ENCODE results near the gene CD38.
"Not testable (repeated sequence)": the region's sequence is repeated elsewhere in the genome, so short reads cannot be mapped to it uniquely, and the experiment has no call there.

The CD38 gene

DNA sequence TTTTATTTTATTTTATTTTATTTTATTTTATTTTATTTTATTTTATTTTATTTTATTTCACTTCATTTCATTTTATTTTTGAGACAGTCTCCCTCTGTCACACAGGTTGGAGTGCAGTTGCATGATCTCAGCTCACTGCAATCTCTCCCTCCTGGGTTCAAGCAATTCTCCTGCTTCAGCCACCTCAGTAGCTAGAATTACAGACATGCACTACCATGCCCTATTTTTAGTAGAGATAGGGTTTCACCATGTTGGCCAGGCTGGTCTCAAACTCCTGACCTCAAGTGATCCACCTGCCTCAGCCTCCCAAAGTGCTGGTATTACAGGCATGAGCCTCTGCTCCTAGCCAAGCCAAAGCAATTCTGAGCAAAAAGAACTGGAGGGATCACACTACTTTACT, 24.4 kb downstream of the CD38 start:
- not testable (repeated sequence) for DNase-seq

DNA sequence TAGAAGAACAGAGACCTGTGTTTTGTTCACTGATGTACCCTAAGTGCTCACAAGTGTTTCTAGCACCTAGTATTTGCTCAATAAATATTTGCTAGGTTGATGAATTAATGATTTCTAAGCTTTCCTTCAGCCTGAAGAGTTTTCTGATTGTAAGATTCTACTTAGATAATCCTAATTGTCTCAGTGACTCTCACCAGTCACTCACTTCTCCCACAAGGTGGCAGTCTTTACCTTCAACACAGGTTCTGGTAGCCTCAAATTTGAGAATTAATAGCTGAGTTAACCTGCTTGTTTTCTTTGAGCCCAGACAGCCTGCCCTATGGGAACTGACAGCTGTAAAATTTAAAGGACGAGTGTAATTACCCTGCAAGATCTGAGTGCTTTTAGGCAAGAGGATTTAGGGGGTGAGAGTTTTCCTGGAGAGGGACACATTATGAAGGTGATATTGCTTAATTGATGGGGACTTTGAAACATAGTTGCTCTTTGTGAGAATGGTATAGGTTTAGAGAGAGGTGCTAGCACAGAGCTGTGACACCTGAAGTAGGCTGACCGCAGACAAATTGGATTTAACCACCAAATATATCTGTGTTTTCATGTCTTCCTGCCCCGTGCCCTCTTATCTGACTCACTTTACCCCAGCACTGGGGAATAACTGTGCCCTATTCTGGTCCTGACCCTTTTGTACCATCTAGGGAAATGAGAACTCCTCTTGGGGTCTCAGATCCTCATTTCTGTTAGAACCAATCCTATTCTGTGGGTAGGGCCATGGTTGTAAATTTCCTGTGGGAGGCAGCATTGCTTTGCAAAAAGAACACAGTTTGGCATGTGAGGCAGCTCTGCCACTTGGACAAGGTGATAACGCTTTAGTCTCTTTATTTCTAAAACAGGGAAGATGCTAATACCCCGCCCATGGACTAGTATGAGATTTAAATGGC, 27.7 kb downstream of the CD38 start:
- DNase-seq: peak; percentile 72 to 84 (median 81)

DNA sequence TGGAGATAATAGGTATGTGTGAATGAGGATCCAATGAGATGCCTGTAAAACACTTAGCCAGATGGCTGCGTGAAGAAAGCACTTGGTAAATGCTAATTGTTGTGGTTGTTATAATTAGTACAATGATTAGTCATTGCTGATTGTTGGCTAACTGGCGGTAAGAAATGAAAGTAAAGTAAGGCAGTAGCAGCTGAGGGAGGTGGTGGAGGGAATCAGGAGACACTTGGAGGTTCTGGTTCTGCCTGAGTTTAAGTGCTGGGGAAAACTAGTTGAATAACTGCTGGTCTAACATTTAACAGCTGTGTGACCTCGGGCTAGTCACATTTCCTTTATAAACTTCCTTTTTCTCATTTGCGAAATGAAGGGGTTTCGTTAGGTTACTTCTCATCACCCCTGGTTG, 30.9 kb downstream of the CD38 start:
- peak; percentile 71 to 81 (median 72) for DNase-seq

DNA sequence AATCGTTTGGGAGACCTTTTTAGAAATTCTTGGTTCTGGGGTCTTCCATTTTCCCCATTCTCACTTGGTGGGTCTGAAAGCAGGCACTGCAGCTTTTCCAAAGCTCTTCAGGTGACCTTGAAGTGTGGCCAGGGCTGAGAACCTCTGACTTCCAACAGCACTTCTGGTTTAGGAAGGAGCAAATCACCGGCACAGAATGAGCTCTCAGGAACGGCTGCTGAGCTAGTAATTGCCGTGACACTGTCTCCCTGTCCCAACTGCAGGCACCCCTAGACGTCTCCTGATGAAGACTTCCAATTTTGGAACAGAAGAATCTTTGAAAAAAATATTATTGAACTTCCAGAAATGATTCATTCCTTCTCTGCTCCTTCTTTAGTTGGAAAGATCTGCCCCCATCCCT, 31.3 kb downstream of the CD38 start:
- DNase-seq: no peak

DNA sequence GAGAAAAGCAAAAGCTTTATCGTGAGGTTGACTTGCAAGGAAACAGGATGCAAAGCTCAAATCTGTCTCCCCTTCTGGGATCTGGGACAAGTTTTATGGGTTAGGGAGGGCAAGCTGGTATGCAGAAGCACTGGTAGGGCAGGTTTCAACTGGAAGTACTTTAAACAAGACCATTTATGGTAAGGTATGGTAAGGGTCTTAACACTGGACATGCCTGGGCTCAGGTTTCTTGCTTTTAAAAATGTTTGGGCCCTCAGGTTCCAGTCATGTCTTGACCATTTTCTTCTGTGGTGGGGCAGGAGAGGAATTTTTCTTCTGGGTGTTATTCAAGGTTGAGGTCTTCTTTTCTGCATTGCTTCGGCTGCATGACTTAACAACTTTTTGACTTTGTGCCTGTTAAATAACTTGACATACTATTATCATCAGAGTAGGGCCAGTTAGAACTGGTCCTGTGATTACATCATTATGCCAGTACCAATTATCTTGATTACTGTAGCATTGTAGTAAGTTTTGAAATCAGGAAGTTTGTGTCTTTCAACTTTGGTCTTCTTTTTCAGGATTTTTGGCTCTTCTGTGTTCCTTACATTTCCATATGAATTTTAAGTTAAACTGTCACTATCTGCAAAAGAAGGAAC, 33.7 kb downstream of the CD38 start:
- no peak for DNase-seq

DNA sequence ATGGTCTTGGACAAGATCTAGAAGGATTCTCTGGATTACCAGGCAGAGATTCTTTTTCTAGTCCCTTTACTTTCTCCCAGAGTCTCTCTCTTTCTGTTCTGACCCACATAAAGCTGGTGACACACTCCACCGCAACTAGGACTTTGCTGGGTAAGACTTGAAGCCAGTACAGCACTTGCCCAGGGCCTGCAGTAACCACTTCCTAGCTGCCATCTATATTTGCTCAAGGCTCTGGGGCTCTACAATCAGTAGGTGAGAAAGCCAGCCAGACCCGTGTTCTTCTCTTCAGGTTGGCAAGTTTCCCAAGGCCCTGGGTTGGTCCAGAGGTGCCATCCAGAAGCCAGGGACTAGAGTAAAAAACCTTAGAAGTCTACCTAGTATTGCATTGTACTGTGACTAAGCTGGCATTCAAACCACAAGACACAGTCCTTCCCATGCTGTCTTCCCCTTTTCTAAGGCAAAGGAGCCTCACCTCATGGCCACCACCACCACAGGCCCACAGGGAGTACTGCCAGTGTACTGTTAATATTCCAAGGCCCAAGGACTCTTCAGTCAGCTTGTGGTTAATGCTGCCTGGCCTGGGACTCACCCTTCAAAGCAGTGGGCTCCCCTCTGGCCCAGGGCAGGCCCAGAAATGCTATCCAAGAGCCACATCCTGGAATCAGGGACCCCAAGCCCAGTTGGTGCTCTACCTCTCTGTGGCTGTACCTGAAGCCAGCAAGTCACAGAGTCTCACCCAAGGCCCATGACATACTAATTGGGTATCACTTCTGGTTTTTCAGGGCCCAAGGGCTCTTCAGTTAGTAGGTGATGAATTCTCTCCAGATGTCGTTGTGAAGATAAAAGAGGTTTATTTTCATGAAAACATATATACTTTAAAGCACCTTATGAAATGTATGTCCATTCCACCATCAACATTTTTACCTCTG, 54.7 kb downstream of the CD38 start:
- DNase-seq: peak in 2 of 3 donors; percentile 44 to 45

DNA sequence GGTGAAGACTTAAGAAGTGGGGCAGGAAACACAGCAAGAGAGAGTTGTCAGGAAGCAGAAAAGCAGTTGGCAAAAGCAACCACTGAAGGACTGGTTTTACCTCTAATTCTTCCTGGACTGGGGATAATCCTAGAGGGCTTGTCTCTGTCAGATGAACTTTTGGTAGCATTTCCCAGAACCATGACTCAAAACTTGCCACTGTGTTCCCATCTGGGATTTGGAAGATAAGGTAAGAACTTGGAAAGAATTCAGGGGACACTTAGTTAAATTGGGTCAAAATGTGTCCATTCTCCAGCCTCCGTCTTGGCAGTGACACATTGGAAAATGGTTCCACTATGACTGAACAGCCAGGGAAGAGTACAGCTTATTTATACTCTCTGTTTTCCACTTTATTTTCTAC, 55.7 kb downstream of the CD38 start:
- DNase-seq: no peak

DNA sequence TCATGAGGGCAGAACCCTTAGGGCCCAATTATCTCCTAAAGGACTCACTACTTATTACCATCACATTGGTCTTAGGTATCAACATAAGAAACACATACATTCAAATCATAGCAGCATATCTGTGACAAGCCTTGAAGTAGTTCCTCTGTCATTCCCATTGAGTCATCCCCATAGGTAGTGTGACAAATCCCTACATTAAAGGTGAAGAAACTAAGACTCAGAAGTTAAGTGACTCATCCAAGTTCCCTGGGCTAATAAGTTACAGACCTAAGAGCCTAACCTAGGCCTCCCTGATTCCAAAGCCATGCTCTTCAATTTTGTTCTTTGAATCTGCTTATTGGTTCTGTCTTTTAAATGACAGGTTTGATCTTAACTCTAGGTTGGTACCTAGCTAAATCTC, 58.2 kb downstream of the CD38 start:
- no peak for DNase-seq

DNA sequence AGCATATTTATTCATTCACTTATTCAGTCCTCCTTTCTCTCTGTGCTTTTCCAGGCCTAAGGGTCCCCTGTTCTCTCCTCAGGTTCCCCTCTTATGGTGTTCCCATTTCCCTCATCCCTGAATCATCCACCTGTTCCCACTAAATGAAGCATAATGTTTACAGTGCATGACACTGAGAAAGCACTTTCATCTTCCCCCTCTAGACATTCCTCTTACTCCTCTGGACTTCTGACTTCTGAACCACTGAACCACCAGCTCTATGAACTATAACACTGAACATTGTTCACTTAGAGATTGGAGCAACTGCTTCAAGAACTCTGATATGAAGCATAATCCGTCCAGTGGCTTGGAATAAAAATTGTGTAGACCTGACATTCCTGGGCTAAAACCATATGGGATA, 59.5 kb downstream of the CD38 start:
- no peak for DNase-seq

DNA sequence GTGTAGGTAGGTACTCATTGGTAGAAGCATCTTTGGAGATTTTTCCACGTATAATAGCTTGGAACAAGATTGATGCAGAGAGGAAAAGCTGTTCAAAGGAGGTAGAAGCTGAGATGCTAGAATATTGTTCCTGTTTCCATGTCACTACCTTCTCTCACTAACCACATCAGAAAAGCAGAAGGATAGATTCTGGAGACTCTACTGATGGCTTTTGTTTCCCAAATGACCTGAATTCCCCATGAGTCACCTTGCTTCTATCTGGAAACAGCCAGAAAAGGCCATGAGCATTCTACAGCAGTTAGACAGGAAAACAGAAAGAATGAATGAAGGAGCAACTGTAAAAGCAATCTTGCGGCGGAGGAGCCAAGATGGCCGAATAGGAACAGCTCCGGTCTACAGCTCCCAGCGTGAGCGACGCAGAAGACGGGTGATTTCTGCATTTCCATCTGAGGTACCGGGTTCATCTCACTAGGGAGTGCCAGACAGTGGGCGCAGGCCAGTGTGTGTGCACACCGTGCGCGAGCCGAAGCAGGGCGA, 63.1 kb downstream of the CD38 start:
- peak; percentile 23 to 53 (median 28) for DNase-seq

DNA sequence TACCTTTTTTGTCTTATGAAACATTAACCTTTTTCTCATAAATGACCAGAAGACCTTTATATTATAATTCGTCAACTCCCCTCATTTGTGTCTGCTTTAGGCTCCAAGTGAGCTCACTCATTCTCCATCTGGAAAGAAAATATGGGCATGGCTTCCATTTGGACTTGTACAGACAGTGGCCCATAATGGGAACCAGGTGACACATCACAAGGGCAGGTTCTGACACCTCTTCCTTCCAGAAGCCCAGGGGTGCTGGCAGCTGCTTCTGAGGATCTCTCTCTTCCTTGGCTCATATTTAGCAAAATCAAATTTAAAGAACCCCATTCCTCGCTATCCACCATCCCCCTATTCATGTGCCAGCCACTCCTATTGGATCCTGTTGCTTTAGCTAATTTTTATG, 69.6 kb downstream of the CD38 start:
- no peak for DNase-seq

DNA sequence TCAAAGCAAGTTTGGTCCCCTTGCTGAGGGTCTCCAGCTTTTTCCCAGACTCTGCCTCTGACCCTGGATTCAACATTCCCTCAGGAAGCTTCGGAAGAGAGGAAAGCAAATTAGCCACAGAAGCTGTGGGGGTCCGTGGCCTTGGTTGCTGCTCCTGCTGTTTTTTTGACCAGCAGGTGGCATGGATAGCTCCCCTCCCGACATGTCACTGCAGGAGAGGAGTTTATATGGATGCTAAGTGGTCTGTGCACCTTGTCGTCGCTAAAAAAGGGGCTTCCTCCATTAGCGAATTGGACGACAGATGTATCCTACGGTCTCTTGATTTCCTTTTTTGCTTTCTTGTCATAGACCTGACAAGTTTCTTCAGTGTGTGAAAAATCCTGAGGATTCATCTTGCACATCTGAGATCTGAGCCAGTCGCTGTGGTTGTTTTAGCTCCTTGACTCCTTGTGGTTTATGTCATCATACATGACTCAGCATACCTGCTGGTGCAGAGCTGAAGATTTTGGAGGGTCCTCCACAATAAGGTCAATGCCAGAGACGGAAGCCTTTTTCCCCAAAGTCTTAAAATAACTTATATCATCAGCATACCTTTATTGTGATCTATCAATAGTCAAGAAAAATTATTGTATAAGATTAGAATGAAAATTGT, 70.2 kb downstream of the CD38 start:
- DNase-seq: no peak

DNA sequence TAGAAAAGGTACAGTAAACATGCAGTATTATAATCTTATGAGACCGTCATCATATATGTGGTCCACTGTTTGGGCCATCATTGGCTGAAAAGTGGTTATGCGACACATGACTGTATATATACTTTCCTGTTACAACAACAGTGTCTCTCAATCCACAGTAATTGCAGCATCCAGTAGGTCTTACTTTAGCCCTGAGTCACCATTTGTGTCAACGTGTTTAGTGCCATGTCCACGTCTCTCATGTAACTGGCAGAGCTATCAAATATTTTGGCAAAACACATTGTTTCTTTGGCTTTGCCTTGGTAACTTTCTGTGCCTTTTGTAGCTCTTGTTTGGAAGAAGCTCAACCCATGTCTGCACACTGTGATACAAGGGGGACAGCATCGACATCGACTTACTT, 73.8 kb downstream of the CD38 start:
- DNase-seq: no peak

DNA sequence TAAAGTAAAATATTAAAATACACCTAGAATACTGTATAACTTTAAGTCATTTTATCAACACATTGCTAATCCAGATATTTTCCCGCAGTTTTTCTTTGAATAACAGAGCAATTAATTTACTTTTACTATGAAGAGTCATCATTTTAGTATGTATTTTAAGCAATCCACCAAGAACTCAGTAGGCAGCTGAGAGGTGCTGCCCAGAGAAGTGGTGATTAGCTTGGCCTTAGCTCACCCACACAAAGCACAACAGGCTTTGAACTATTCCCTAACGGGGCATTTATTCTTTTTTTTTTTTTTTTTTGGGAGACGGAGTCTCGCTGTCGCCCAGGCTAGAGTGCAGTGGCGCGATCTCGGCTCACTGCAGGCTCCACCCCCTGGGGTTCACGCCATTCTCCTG, 74.4 kb downstream of the CD38 start:
- no peak for DNase-seq

DNA sequence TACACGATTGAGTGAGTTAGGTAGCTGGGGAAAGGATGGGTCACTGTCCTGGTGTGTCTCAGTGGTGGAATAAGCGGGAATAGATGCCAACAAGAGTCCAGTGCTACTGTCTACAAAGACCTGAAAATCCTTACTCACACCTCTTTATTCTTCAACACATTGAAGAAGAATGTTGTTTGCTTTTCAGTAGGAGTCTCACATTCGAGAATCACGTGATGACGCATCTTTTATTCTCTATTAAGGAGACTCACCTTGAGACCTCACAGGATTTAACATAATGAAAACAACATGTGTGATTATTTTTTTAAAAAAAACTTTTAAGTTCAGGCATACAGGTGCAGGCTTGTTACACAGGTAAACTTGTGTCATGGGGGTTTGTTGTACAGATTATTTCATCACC, 75.2 kb downstream of the CD38 start:
- no peak for DNase-seq

DNA sequence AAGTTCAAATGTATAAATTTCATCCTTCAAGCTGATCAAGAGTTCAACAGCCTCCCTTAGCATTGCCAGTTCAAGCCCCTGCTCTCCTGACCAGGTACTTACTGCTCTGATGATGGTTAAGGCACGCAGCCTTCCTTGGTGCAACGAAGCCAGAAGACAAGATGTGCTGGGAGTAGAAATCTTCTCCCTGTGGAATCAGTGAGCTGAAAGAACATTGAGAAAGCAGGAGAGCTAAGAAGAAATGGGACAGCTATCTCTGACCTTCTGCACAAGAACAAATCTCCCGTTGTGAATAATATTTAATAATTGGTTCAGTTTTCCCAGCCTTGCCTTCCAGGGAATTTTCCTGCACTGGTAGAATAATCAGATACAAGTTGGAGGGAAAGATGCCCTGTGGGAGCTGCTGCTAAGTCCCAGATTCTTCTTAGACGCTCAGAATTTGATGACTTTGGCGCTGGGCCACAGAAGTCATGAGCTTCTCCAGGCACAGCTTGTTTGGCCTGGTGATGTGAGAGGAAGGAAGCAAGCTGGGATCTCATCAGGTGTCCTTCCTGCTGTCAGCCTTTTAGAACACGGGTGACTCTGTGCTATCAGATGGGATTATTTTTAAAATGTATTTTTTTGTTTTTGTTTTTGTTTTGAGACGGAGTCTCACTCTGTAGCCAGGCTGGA, 77.8 kb downstream of the CD38 start:
- DNase-seq: no peak

DNA sequence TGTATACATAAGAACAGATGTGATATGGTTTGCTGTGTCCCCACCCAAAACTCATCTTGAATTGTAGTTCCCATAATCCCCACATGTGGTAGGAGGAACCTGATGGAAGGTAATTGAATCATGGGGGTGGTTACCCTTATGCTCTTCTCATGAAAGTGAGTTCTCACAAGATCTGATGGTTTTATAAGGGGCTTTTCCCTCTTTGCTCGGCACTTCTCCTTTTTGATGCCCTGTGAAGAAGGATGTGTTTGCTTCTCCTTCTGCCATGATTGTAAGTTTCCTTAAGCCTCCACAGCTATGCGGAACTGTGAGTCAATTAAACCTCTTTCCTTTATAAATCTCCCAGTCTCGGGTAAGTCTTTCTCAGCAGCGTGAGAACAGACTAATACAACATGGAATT, 83.1 kb downstream of the CD38 start:
- DNase-seq: peak; percentile 78 to 91 (median 86)

DNA sequence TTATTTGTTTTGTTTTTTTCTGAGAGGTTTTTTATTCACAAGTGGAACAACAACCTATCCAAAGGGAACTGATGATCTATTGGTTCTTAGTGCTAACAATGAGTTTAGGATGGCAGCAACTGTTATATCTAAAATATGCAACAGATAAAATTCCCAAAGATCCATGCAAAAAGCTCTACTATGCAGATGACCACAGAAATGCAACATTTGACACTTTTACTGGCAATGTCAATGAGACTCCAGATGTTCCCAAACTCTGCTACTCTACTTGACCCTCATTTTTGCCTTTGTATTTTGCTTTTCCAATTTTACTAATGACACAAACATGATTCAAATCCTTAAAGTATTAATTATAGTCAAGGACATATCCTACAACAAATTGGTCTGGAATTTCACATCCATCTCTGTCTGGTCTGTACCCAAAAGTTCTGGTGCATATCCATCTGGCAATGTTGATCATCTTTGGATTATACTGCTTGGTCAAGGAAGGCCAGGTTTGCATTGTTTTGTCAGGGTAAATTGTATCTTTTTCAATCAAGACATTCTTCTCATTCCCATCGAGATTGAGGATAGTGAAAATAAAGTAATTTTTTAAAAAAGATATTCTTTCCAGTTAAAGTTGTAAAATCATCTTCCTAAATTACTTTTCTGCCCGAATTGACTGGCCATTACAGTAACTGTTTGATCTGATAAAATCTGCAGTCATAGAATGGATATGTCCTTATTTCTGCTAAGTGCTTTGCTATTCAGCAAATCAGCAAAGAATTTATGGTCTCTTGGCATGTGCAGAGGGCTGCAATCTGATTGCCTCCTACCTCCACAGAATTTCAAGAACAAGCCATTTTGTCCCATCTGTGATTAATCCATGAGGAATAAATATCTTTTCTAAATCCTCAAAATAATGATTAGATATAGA, 86.8 kb downstream of the CD38 start:
- no peak for DNase-seq

DNA sequence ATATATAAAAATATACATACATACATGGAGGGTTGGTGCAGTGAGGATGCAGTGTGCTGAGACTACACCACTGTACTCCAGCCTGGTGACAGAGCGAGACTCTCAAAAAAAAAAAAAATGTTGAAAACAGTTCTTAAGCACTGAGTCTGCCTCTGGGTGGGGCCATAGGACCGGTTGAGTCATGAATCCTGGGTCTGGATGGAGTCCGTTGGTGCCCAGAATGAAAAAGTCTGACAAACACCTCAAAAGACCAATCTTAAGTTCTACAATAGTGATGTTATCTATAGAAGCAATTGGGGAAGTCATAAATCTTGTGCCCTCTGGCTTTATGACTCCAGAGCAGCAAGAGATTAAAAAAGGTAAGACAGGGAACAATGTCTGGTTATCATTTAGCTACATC, 90.0 kb downstream of the CD38 start:
- DNase-seq: peak; percentile 40 to 57 (median 46)

DNA sequence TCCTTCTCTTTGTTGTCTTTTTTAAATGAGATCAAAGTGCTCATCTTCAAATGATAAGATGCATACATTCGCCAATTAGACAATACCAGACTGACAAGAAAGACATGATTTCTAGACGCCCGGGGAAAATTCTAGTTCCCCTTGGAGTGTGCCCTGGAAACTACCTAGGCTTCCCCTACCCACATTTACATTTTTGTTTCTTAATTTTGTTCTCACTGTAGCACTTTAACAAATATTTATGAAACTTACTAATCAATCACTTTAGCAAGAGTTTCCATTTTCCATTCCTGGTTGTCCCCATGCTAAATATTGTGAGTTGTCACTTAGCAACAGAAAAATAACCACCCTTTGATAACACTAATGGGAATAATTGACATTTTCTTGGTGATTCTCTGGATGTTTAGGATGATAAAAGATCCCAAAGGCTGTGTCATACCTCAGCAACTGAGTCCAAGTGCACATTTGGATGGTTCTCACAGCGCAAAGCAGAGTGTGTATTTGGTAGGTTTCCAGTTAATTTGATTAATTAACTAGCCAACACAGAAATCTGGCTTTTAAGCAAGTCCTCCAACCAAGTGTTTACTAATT, 90.8 kb downstream of the CD38 start:
- DNase-seq: peak; percentile 73 to 81 (median 74)
